BJ (cell line): ENCODE results near the gene MDM4. TPM values are rescaled to one million over a fixed set of nuclear protein-coding genes. Genes with fewer than 3 reads are reported as not detected.

Experiments used
- CTCF ChIA-PET: fragments of 350-600 bp; formaldehyde crosslinking; extraction: SDS; loops from one replicate; lab custom pipeline; 2021; ENCODE audit warnings: antibody characterized with exemption, inconsistent platforms; lab: Yijun Ruan, JAX
- POLR2A ChIA-PET: fragments of 300-600 bp; sonication (Branson Sonifier 250); formaldehyde crosslinking; extraction: SDS; loops from one replicate; lab custom pipeline; 2021; ENCODE audit warnings: antibody characterized with exemption; lab: Charles Lee
- DNase-seq: peaks from one replicate; pipeline ENCODE4 v3.0.0-alpha.2; 2011; ENCODE audit warnings: low read depth
- H3K27me3 ChIP-seq: 2 replicates; pipeline ENCODE4 v1.6.0; 2011; ENCODE audit warnings: low read length; ENCODE audit not compliant: control insufficient read depth, insufficient read depth
- H3K36me3 ChIP-seq: 2 replicates; pipeline ENCODE4 v1.5.1; 2011; ENCODE audit warnings: low read length; ENCODE audit not compliant: control insufficient read depth, insufficient read depth
- H3K4me3 ChIP-seq: 2 replicates; pipeline ENCODE4 v1.5.1; 2011; ENCODE audit warnings: low read depth, mild to moderate bottlenecking, control low read depth, low read length
- CTCF ChIP-seq: IDR thresholded peaks from 2 replicates; pipeline ENCODE4 v1.5.1; 2011; ENCODE audit warnings: low read depth, mild to moderate bottlenecking, control low read depth, inconsistent platforms, low read length, moderate library complexity; ENCODE audit not compliant: insufficient read depth
- polyA plus RNA-seq: library from polyadenylated mRNA; depleted of rRNA; stranded (reverse); fragments of >200 nt; gene quantifications from 2 replicates; pipeline ENCODE4 v1.2.3, GENCODE V29; 2011

The MDM4 gene
- polyA plus RNA-seq, 1 experiment: 7.4 TPM

DNA sequence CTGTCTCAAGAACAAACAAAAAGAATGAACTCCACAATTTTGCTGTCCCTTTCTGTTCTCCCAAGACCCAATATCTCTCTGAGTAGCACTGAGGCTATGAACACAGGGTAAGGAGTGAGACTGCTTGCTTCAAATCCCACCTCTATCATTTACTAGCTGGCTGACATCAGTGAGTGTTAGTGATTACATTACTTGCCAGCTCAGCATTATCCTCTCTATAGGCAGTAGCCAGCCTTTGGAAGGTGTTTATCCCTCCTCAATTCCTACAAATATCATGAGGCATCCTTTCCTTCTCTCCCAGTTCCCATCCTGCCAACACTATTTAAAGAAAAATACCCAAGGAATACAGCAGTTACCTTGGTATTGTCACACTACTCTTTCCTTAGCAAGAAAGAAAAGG is 24.6 kb upstream of the MDM4 start:
- ChIA-PET POLR2A (no interaction called here), CTCF (interaction anchor here (3.7 to 5.7 kb wide), 3 partner anchors 44 to 93 kb away, joined by 21 to 78 read pairs (median 39); no protein-coding TSS in a partner anchor)
- peaks cover 3% of the 10 kb centered on the region for H3K27me3 ChIP-seq
- no peak overlapping the region for H3K4me3 ChIP-seq
- TF ChIP-seq CTCF: no peak
- H3K36me3 ChIP-seq: no peaks in the 10 kb centered on the region
- DNase-seq: no peak

GRCh38 chr1:204493145-204493983 is 22.8 kb upstream of the MDM4 start:
- peak overlapping the region; percentile 64 for H3K4me3 ChIP-seq

DNA sequence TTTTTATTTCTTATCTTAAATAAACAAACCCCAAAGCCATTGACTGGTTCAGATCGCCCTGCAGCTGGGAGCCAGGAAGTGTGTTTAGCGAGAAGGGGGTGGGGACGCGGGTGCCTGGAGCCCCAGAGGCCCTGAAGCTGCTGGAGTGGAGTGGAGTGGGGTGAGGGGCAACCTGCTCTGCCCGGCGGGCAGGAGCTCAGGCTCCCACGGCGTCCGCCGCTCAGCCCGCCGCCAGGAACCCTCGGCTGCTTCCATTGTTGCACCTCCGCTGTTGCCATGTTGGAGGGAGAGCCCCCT is 22.3 kb upstream of the MDM4 start:
- Histone ChIP-seq H3K27me3 (peaks cover 2% of the 10 kb centered on the region), H3K4me3 (peak overlapping the region; percentile 64), H3K36me3 (no peaks in the 10 kb centered on the region)
- DNase-seq: no peak
- POLR2A ChIA-PET: interaction anchor here (1.2 kb wide), 1 partner anchor 55 kb away, joined by 3 read pairs; no protein-coding TSS in a partner anchor
- CTCF ChIA-PET: interaction anchor here (0.6 to 5.7 kb wide), 22 partner anchors 9 to 586 kb away, joined by 3 to 78 read pairs (median 5); no protein-coding TSS in a partner anchor
- TF ChIP-seq CTCF: no peak

More at GRCh38 chr1:204493145-204493983, 22.8 kb upstream of the MDM4 start:
- Histone ChIP-seq H3K27me3 (peaks cover 3% of the 10 kb centered on the region), H3K36me3 (no peaks in the 10 kb centered on the region)
- POLR2A ChIA-PET: interaction anchor here (1.2 kb wide), 1 partner anchor 55 kb away, joined by 3 read pairs; no protein-coding TSS in a partner anchor
- DNase-seq: no peak
- TF ChIP-seq CTCF: no peak
- CTCF ChIA-PET: interaction anchor here (0.6 to 5.7 kb wide), 23 partner anchors 8 to 768 kb away, joined by 3 to 78 read pairs (median 5); no protein-coding TSS in a partner anchor

DNA sequence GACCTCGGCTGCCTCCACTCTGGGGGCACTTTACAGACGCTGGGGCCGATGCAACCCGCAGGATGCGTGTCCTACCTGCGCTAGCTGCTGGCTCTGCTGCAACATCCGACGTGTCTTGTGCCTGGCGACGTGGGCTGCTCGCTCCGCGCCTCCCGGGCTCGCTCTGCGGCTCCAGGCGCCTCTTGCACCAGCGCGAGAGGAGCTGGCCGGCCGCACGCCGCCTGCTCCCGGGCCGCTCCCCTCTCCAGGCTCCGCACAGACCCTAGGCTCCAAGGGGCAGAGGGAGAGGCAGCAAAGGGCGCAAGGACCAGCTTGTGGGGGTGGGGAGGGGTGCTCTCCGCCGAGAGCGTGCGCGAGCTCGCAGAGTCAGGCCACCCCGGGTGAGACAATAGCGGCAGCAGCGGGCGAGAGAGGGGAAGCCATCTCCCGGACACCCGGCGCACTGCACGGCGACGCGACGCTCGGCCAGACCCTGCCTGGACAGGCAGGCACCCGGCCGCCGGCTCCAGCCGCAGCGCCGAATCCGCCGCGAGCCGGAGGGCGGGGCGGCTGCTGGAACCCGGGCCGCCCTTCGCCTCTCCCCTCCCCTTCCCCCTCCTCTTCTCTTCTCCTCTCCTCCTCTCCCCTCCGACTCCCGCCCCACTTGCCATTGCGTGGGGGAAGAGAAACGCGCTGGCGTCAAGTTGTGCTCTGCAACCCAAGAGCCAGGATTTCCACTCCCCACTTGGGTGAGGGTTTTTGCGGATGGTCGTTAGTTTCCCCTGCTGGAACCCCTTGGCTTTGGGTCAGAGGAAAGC is 21.7 kb upstream of the MDM4 start, which contains the start of gene PIK3C2B:
TSS of gene PIK3C2B (minus strand) at position 525 of the 797 bp plus-strand sequence. CDS start 25,003 bp downstream, outside the sequence.
- TF ChIP-seq CTCF: peak; percentile 53
- H3K36me3 ChIP-seq: no peaks in the 10 kb centered on the region
- no peak for DNase-seq
- H3K4me3 ChIP-seq: peak within 1 kb of the TSS; percentile 64
- CTCF ChIA-PET: interaction anchor here (0.6 to 5.7 kb wide), 20 partner anchors 8 to 586 kb away, joined by 3 to 78 read pairs (median 6); no protein-coding TSS in a partner anchor
- peaks cover 3% of the 10 kb centered on the region for H3K27me3 ChIP-seq
- POLR2A ChIA-PET: interaction anchor here (1.2 kb wide), 1 partner anchor 56 kb away, joined by 3 read pairs; no protein-coding TSS in a partner anchor
